GM18867 (cell line): ENCODE results near the gene GOT1.

Source experiments
- ATAC-seq: cut with Tn5 transposase; IDR thresholded peaks from one replicate; pipeline ENCODE4 v1.9.1; 2021; ENCODE audit warnings: mild to moderate bottlenecking, moderate library complexity; ENCODE audit not compliant: unreplicated experiment

The GOT1 gene

GRCh38 chr10:99430451-99431189 lies at the start of gene GOT1:
GOT1 (minus strand) TSS chr10:99430624; CDS start chr10:99430565, 59 bp downstream.
- ATAC-seq, result peak; percentile 95

DNA sequence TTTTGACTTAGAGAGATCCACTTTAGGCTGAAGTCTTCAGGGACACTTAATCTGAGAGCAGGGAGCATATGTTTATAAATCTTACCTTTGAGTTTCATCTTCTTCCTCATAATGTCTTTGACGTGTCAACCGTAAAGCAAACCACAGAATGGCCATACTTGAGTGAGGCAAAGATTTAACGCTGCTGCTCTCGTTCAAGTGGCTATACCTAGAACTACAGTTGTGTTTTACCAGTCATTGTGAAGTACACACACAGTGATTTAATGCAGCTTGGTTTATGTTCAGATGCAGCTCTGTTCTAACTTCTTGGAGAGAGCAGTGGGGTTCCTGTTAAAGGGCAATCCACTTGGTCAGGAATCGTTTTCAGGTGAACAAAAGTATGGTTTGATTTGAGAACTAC lies 39.9 kb upstream of the GOT1 start:
- peak; percentile 39 for ATAC-seq

DNA sequence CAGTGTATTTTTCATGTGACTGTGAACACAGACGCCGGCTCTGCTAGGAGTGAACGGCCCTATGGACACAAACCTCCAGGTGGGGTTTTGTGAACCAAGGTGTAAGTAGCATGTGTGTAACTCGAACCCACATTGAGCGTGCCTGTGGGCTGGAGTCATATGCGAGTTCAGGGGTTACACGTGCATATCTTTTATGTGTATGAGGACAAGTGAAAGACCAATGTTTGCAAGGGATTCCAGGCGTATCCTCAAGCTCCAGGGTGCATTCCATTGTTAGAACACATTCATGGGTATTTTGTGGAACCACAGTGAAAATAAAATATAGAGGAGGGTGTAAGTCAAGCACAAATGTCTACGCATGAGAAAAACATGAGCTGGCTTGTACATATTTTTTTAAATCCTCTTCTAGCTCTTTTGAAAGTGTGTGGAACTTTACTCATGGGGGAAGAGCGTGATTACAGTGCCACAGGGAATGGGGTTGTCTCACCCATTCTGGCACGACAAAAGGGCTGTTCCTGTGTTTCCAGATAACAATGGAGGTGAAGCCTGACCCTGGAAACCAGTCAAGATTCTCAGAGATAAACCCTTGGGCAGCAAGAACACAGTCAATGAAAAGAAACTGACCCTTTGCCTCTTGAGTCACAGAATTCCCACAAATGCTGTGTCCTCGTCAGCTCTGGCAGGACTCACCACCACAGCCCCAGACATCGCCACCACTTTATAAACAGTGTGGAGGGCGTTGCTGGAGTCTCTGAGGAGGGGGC lies 37.0 kb upstream of the GOT1 start:
- ATAC-seq, result no peak

- ATAC-seq, result no peak
Observed at GRCh38 chr10:99466632-99467223, 36.3 kb upstream of the GOT1 start.

DNA sequence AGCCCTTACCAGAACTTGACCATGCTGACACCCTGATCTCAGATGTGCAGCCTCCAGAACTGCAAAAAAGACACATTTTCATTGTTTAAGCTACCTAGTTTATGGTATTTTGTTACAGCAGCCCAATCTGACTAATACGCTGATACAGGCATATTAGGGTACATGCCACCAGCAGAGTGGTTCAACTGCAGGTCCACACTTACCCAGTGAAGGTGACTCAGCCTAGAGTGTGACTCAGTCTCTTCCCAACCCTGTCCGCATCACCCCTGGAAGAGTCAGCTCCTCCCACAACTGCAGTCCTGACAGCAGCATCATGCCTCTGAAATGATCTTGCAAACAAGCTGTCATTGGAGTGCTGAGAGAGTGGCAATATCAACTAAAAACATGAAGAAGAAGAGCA lies 30.8 kb upstream of the GOT1 start:
- ATAC-seq, result no peak

- no peak for ATAC-seq
Observed at GRCh38 chr10:99460070-99460469, 29.6 kb upstream of the GOT1 start.

DNA sequence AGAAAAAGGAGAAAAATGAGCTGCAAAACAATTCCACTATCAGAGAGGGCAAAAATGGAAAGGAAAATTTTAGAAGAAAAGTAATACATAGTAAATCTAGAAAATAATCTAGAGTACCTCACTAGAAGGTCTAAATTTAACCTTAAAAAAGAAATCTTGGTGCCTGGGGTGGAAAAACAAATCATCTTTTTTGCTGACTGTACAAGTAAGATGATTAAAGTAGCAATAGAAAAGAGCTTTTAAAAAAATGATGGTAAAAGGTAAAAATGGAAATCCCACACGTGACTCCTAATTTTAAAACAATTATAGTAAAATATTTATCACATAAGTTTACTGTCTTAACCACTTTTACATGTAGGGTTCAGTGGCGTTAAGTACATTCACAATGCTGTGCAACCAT lies 28.8 kb upstream of the GOT1 start:
- ATAC-seq, result no peak

DNA sequence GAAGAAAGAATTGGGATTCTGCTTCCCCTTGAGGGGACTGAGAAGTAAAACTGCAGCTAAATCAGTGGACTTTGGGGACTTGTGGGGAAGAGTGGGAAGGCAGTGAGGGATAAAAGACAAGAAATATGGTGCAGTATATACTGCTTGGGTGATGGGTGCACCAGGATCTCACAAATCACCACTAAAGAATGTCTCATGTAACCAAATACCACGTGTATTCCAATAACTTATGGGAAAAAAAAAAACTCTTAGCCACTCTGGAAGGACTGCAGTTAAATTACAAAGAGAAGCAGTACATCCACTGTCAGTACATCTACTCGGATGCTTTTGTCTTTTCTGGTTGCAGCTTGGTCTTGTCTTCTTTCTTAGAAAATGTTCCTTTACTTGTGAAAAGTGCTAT lies 27.4 kb upstream of the GOT1 start:
- ATAC-seq, result no peak

GRCh38 chr10:99456931-99457288 lies 26.5 kb upstream of the GOT1 start:
- ATAC-seq, result no peak

- ATAC-seq, result no peak
Observed at GRCh38 chr10:99456207-99456930, 25.9 kb upstream of the GOT1 start.

DNA sequence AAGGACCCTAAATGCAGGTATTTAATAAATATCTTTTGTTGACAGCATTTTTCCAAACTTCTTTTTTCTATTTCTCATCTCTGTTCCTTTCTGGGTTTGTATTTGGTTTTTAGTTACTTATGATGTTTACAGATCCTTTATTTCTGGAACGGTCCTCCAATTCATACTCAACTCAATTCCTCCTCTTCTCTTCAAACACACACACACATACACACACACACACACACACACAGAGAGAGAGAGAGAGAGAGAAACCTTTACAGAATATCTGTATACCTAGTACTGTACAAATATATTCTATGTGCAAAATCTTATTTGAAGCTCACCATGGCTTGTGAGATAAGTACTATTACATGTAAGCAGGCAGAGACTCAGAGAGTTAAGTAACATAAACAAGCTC lies 21.6 kb upstream of the GOT1 start:
- no peak for ATAC-seq

DNA sequence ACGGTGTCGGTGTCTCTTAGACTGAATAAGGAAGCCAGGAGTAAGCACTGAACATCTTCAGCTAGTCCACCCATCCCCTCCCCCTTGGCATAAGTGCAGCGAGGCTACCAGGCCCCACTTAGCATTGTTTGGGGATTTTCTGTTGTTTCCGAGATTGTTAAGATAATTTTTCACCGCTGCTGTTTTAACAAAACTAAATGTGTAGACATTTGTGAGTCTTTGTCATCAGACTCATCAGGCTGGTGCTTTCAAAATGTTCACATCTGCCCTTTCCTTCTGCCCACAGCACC lies 21.0 kb upstream of the GOT1 start:
- ATAC-seq, result no peak

GRCh38 chr10:99450624-99451498 lies 20.4 kb upstream of the GOT1 start:
- no peak for ATAC-seq

- ATAC-seq, result no peak
Observed at GRCh38 chr10:99450156-99450555, 19.7 kb upstream of the GOT1 start.

- ATAC-seq, result no peak
Observed at GRCh38 chr10:99449023-99449422, 18.6 kb upstream of the GOT1 start.

DNA sequence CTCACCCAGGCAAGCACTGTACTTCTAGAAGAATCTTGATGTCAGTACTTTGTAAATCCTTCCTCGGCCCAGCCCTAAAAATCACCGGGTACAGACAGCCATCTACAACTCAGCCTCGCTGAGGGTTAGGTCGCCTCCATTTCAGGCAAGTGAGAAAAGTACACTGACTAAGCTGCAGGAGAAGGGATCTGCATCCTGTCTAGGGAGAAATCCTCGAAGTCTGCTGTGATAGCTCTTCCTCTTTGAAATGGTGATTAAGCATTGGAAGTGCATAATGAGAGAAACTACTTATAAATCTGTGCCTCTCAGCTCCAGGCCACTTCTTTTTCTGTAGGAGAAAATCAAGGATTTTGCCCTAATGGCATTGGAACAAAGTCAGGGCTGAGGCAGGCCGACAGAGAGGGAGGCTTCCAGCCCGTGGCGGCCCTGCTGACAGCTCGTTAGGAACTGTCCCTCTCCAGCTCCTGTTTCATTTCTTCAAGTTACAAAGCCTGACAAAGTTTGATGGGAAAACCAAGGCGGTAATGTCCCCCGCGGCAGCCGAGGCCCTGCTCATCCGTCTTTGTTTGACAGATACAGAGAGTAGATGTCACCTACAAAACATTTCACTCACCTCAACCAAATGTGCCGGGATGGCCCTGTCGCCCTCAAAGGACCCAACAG lies 14.1 kb upstream of the GOT1 start:
- ATAC-seq, result no peak

- ATAC-seq, result no peak
Observed at GRCh38 chr10:99443500-99443899, 13.1 kb upstream of the GOT1 start.

- no peak for ATAC-seq
Observed at GRCh38 chr10:99442394-99442793, 12.0 kb upstream of the GOT1 start.

GRCh38 chr10:99438890-99439289 lies 8.5 kb upstream of the GOT1 start:
- ATAC-seq, result no peak

- ATAC-seq, result peak; percentile 51
Observed at GRCh38 chr10:99435986-99436638, 5.7 kb upstream of the GOT1 start.
